IMR-90 (cell line): ENCODE results near the gene PXN. TPM values are rescaled to one million over a fixed set of nuclear protein-coding genes. Genes with fewer than 3 reads are reported as not detected.

Experiments used
- ATAC-seq: fragments of 200-7000 bp; cut with Tn5 transposase; 2 replicates; pipeline ENCODE4 v1.9.1; 2020; ENCODE audit warnings: low read depth, mild to moderate bottlenecking, moderate library complexity
- BruUV-seq: library from RNA; stranded (reverse); fragments of 400-500 nt; replicated peaks from 2 replicates; lab custom pipeline; 2021; lab: Mats Ljungman, UMichigan
- CTCF ChIA-PET: fragments of 300-600 bp; formaldehyde crosslinking; extraction: SDS; loops from one replicate; lab custom pipeline; 2021; ENCODE audit warnings: antibody characterized with exemption; lab: Yijun Ruan, JAX
- POLR2A ChIA-PET: fragments of 300-600 bp; sonication (Branson Sonifier 250); formaldehyde crosslinking; loops from one replicate; lab custom pipeline; 2022; ENCODE audit warnings: antibody characterized with exemption; ENCODE audit not compliant: unreplicated experiment; lab: Charles Lee
- DNase-seq: peaks from one replicate; pipeline ENCODE4 v3.0.0; 2013
- H2AFZ ChIP-seq: replicated peaks from 2 replicates; pipeline ENCODE3; 2013; ENCODE audit warnings: low read length, mild to moderate bottlenecking; ENCODE audit not compliant: poor library complexity
- H2AK5ac ChIP-seq: 2 replicates; pipeline ENCODE4 v1.6.1; 2013; ENCODE audit warnings: low read depth, low read length, inconsistent platforms
- H2AK9ac ChIP-seq: replicated peaks from 2 replicates; pipeline ENCODE3; 2013; ENCODE audit warnings: mild to moderate bottlenecking, low read depth, low read length, moderate library complexity; ENCODE audit not compliant: poor library complexity
- H2BK120ac ChIP-seq: 2 replicates; pipeline ENCODE4 v1.6.1; 2013; ENCODE audit warnings: low read depth, low read length, inconsistent platforms
- H2BK15ac ChIP-seq: 3 replicates; pipeline ENCODE4 v1.6.1; 2013; ENCODE audit warnings: low read depth, low read length, inconsistent platforms
- H2BK20ac ChIP-seq: 2 replicates; pipeline ENCODE4 v1.6.1; 2013; ENCODE audit warnings: low read depth, mild to moderate bottlenecking, inconsistent platforms, low read length, moderate library complexity
- H2BK5ac ChIP-seq: 2 replicates; pipeline ENCODE4 v1.6.1; 2013; ENCODE audit warnings: mild to moderate bottlenecking, low read depth, low read length, inconsistent platforms; ENCODE audit not compliant: poor library complexity, severe bottlenecking
- H3K14ac ChIP-seq: replicated peaks from 2 replicates; pipeline ENCODE4 v1.6.1; 2013; ENCODE audit warnings: low read depth, low read length, inconsistent platforms
- H3K18ac ChIP-seq: 2 replicates; pipeline ENCODE4 v1.6.1; 2013; ENCODE audit warnings: low read depth, low read length, control low read depth
- H3K23ac ChIP-seq: 2 replicates; pipeline ENCODE4 v1.6.1; 2013; ENCODE audit warnings: low read depth, low read length, inconsistent platforms
- H3K27ac ChIP-seq: 2 replicates; pipeline ENCODE4 v1.5.1; 2013; ENCODE audit warnings: mild to moderate bottlenecking, control low read depth, low read length; ENCODE audit not compliant: insufficient read depth
- H3K27me3 ChIP-seq: 2 replicates; pipeline ENCODE4 v1.6.1; 2013; ENCODE audit warnings: low read length; ENCODE audit not compliant: control insufficient read depth, insufficient read depth
- H3K36me3 ChIP-seq: 2 replicates; pipeline ENCODE4 v1.6.1; 2013; ENCODE audit warnings: low read length, mixed read lengths; ENCODE audit not compliant: control insufficient read depth, insufficient read depth
- H3K4ac ChIP-seq: 2 replicates; pipeline ENCODE4 v1.6.1; 2013; ENCODE audit warnings: low read depth, low read length, inconsistent platforms
- H3K4me1 ChIP-seq: 2 replicates; pipeline ENCODE4 v1.6.1; 2013; ENCODE audit warnings: low read length, mixed read lengths; ENCODE audit not compliant: control insufficient read depth, insufficient read depth
- H3K4me2 ChIP-seq: 2 replicates; pipeline ENCODE4 v1.6.1; 2013; ENCODE audit warnings: low read depth, mild to moderate bottlenecking, control low read depth, low read length, moderate library complexity
- H3K4me3 ChIP-seq: 2 replicates; pipeline ENCODE4 v1.5.1; 2013; ENCODE audit warnings: low read depth, mild to moderate bottlenecking, control low read depth, low read length, moderate library complexity; ENCODE audit not compliant: insufficient read depth
- H3K56ac ChIP-seq: 2 replicates; pipeline ENCODE4 v1.6.1; 2013; ENCODE audit warnings: low read length, inconsistent platforms; ENCODE audit not compliant: insufficient read depth; ENCODE audit errors: extremely low read depth
- H3K79me1 ChIP-seq, 2 experiments: 2 replicates each; pipeline ENCODE4 v1.6.1; 2013; ENCODE audit warnings: low read length in 2 of 2, inconsistent platforms in 1 of 2, low read depth in 1 of 2
- H3K9ac ChIP-seq: 2 replicates; pipeline ENCODE4 v1.6.1; 2013; ENCODE audit warnings: low read depth, low read length, control low read depth
- H3K9me1 ChIP-seq: 2 replicates; pipeline ENCODE4 v1.6.1; 2013; ENCODE audit warnings: low read length, inconsistent platforms; ENCODE audit not compliant: insufficient read depth
- H3K9me3 ChIP-seq: 2 replicates; pipeline ENCODE4 v1.6.1; 2013; ENCODE audit warnings: low read length; ENCODE audit not compliant: control insufficient read depth, insufficient read depth
- H4K20me1 ChIP-seq: 2 replicates; pipeline ENCODE4 v1.6.1; 2013; ENCODE audit warnings: low read length, inconsistent platforms; ENCODE audit not compliant: insufficient read depth
- H4K5ac ChIP-seq: 2 replicates; pipeline ENCODE4 v1.6.1; 2013; ENCODE audit warnings: mild to moderate bottlenecking, low read depth, low read length, control low read depth
- H4K8ac ChIP-seq, 2 experiments: 2 replicates each; pipeline ENCODE4 v1.6.1; 2013; ENCODE audit warnings: low read depth in 2 of 2, low read length in 2 of 2, control low read depth in 1 of 2, inconsistent platforms in 1 of 2
- H4K91ac ChIP-seq: 2 replicates; pipeline ENCODE4 v1.6.1; 2013; ENCODE audit warnings: low read depth, low read length, inconsistent platforms; ENCODE audit not compliant: insufficient read depth
- BHLHE40 ChIP-seq: fragments of 150-350 bp; IDR thresholded peaks from 2 replicates; pipeline ENCODE4 v1.6.1; 2016; ENCODE audit warnings: mild to moderate bottlenecking, low read depth, low read length
- CEBPB ChIP-seq: IDR thresholded peaks from 2 replicates; pipeline ENCODE4 v1.6.1; 2012; ENCODE audit warnings: low read depth, low read length, improper control_type of control experiment
- CHD1 ChIP-seq: IDR thresholded peaks from 2 replicates; pipeline ENCODE4 v1.6.1; 2012; ENCODE audit warnings: low read depth, low read length, improper control_type of control experiment
- CTCF ChIP-seq: conservative IDR thresholded peaks from 2 replicates; pipeline ENCODE4 v1.5.1; 2012; ENCODE audit warnings: mild to moderate bottlenecking, low read depth, low read length, improper control_type of control experiment
- ELK1 ChIP-seq: fragments of 150-350 bp; IDR thresholded peaks from 2 replicates; pipeline ENCODE4 v1.6.1; 2016; ENCODE audit warnings: low read depth, mild to moderate bottlenecking, low read length, moderate library complexity, borderline replicate concordance
- FOS ChIP-seq: fragments of 150-350 bp; IDR thresholded peaks from 2 replicates; pipeline ENCODE4 v1.6.1; 2016; ENCODE audit warnings: low read depth, low read length
- MAFK ChIP-seq: IDR thresholded peaks from 2 replicates; pipeline ENCODE4 v1.6.1; 2012; ENCODE audit warnings: low read depth, low read length, improper control_type of control experiment
- MAZ ChIP-seq: IDR thresholded peaks from 2 replicates; pipeline ENCODE4 v1.6.1; 2012; ENCODE audit warnings: low read depth, mild to moderate bottlenecking, low read length, improper control_type of control experiment, moderate library complexity, borderline replicate concordance
- MXI1 ChIP-seq: IDR thresholded peaks from 2 replicates; pipeline ENCODE4 v1.6.1; 2012; ENCODE audit warnings: low read depth, mild to moderate bottlenecking, low read length, moderate library complexity, borderline replicate concordance
- NFE2L2 ChIP-seq: fragments of 150-350 bp; IDR thresholded peaks from 2 replicates; pipeline ENCODE4 v1.6.1; 2016; ENCODE audit warnings: low read depth, mild to moderate bottlenecking, low read length
- POLR2A ChIP-seq: IDR thresholded peaks from 2 replicates; pipeline ENCODE4 v1.6.1; 2012; ENCODE audit warnings: mild to moderate bottlenecking, low read depth, low read length
- RAD21 ChIP-seq: IDR thresholded peaks from 2 replicates; pipeline ENCODE4 v1.6.1; 2012; ENCODE audit warnings: low read length, improper control_type of control experiment
- RCOR1 ChIP-seq: IDR thresholded peaks from 2 replicates; pipeline ENCODE4 v1.6.1; 2012; ENCODE audit warnings: mild to moderate bottlenecking, low read length, improper control_type of control experiment; ENCODE audit not compliant: insufficient replicate concordance
- RFX5 ChIP-seq: IDR thresholded peaks from 2 replicates; pipeline ENCODE4 v1.8.0; 2012; ENCODE audit warnings: low read depth, mild to moderate bottlenecking, low read length, moderate library complexity
- SMC3 ChIP-seq: fragments of 150-350 bp; IDR thresholded peaks from 2 replicates; pipeline ENCODE4 v1.6.1; 2016; ENCODE audit warnings: low read depth, mild to moderate bottlenecking, antibody characterized with exemption, low read length, moderate library complexity
- USF2 ChIP-seq: fragments of 150-350 bp; IDR thresholded peaks from 2 replicates; pipeline ENCODE4 v1.6.1; 2017; ENCODE audit warnings: mild to moderate bottlenecking, antibody characterized with exemption, low read length, low read depth
- WGBS, 2 experiments: methylation state at CpG; one replicate each; pipeline versions ENCODE4 v1.1.5 to v1.1.7; 2013; ENCODE audit warnings: missing lambda C conversion rate in 2 of 2; ENCODE audit not compliant: insufficient read length in 1 of 2; ENCODE audit errors: extremely low coverage in 2 of 2; 5-methylcytosine and 5-hydroxymethylcytosine counted together
- dilution Hi-C: fragments of 300-500 bp; cut with HindIII; formaldehyde crosslinking; loops from one replicate; pipeline ENCODE4 v1.14.3; 2018; ENCODE audit warnings: low sequenced_read_pairs; ENCODE audit not compliant: unreplicated experiment
- in situ Hi-C: fragments of 300-500 bp; cut with MboI; formaldehyde crosslinking; loops from 3 replicates; pipeline ENCODE4 v1.14.3; 2019; ENCODE audit warnings: low sequenced_read_pairs, inconsistent platforms, mixed read lengths
- intact Hi-C: fragments of 100-400 bp; cut with micrococcal nuclease; formaldehyde crosslinking; loops from 2 replicates; pipeline ENCODE4 v1.10.0; 2022
- polyA plus RNA-seq, 3 experiments: library from polyadenylated mRNA; depleted of rRNA; stranded (reverse); fragments of >200 nt; gene quantifications; 2 replicates each; pipeline ENCODE4 v1.2.3, GENCODE V29; 2012; ENCODE audit warnings: low replicate concordance in 1 of 3
- total RNA-seq: library from RNA; depleted of rRNA; stranded (reverse); fragments of >200 nt; gene quantifications from 2 replicates; pipeline ENCODE4 v1.2.3, GENCODE V29; 2012

Gene PXN
- total and polyA plus RNA-seq, 2 of the 4 experiments (the other 2 are of a cell fraction), result 46.6 to 134 TPM

DNA sequence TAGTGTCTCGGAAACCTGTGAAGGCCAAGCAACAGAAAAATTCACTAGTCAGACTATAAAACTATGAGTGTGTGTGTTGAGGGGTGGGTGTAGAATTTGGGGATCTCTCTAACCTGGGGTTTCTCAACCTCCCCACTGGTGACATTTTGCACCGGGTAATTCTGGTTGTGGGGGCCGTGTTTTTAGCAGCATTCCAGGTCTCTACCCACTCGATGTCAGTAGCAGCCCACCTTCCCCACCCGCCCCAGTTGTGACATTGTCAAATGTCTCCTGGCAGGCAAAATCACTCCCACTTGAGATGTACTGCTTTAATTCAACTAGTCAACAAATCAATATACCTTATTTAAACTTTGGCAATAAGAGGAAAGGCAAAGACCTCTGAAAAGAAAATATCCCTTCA is 75.1 kb downstream of the PXN start:
- ATAC-seq (no peak), DNase-seq (no peak)
- Histone ChIP-seq H3K9me3 (no peaks in the 10 kb centered on the region), H2AK5ac (no peak overlapping the region), H3K36me3 (peaks cover 27% of the 10 kb centered on the region), H3K4me2 (no peak overlapping the region), H2BK15ac (no peak overlapping the region), H2BK5ac (no peak overlapping the region), H3K4me1 (peaks cover 7% of the 10 kb centered on the region), H4K5ac (no peak overlapping the region), H3K9me1 (peaks cover 2% of the 10 kb centered on the region; the same call in 1 of the 2 replicates), H3K23ac (no peak overlapping the region), H2BK20ac (no peak overlapping the region), H3K27me3 (no peaks in the 10 kb centered on the region), H3K9ac (no peak overlapping the region), H2AK9ac (no peak overlapping the region), H2BK120ac (no peak overlapping the region), H3K56ac (no peak overlapping the region), H2AFZ (no peak overlapping the region), H3K79me1 (peaks cover 11 to 56% of the 10 kb centered on the region in 2 experiments), H3K4me3 (no peak overlapping the region), H4K8ac (no peak overlapping the region), H3K4ac (no peak overlapping the region), H3K14ac (no peak overlapping the region), H4K20me1 (peaks cover 35% of the 10 kb centered on the region), H4K91ac (no peak overlapping the region), H3K18ac (no peak overlapping the region), H3K27ac (no peak overlapping the region)
- dilution Hi-C loops, result no loop called here
- CTCF ChIA-PET, result no interaction called here
- in situ Hi-C loops, result no loop called here
- POLR2A ChIA-PET, result interaction anchor here (1.0 kb wide), 1 partner anchor 11 kb away, joined by 4 read pairs; the partner anchor contains the start of gene RPLP0
- BruUV-seq, result no TSS peak
- intact Hi-C loops, result no loop called here
- no peak for TF ChIP-seq RFX5
- TF ChIP-seq MXI1, result no peak
- no peak for TF ChIP-seq MAZ
- no peak for TF ChIP-seq CEBPB
- no peak for TF ChIP-seq RCOR1
- TF ChIP-seq NFE2L2, result no peak
- TF ChIP-seq USF2, result no peak
- no peak for TF ChIP-seq RAD21
- no peak for TF ChIP-seq ELK1
- no peak for TF ChIP-seq BHLHE40
- TF ChIP-seq FOS, result no peak
- no peak for TF ChIP-seq CTCF
- no peak for TF ChIP-seq SMC3
- TF ChIP-seq MAFK, result no peak
- TF ChIP-seq CHD1, result no peak
- TF ChIP-seq POLR2A, result no peak
- 88% methylated on average over 2 of the region's 5 CpGs; no CpG with 5 or more reads in 1 of the 2 experiments for WGBS, 2 experiments
